DND-41 (cell line): Measurements from ENCODE around the gene OR10AG1.

ENCODE experiments used
- ATAC-seq: fragments of 200-7000 bp; cut with Tn5 transposase; 3 replicates; pipeline ENCODE4 v1.9.1; 2021; ENCODE audit warnings: low read depth; ENCODE audit not compliant: insufficient read depth
- DNase-seq: peaks from one replicate; pipeline ENCODE4 v3.0.0-alpha.2; 2020
- H2AFZ ChIP-seq: 2 replicates; pipeline ENCODE4 v1.6.0; 2012; ENCODE audit warnings: low read depth, low read length
- H3K27ac ChIP-seq: 2 replicates; pipeline ENCODE4 v1.5.1; 2012; ENCODE audit warnings: low read length, inconsistent platforms
- H3K27me3 ChIP-seq: fragments of 200-600 bp; sonication (generic); 2 replicates; pipeline ENCODE4 v1.6.0; 2012; ENCODE audit warnings: low read length, mild to moderate bottlenecking, inconsistent platforms; ENCODE audit not compliant: insufficient read depth, poor library complexity
- H3K36me3 ChIP-seq: 2 replicates; pipeline ENCODE4 v1.5.1; 2012; ENCODE audit warnings: low read length, inconsistent platforms; ENCODE audit not compliant: insufficient read depth
- H3K4me1 ChIP-seq: 2 replicates; pipeline ENCODE4 v1.5.1; 2012; ENCODE audit warnings: mild to moderate bottlenecking, low read length; ENCODE audit not compliant: insufficient read depth
- H3K4me2 ChIP-seq: 2 replicates; pipeline ENCODE4 v1.6.0; 2012; ENCODE audit warnings: mild to moderate bottlenecking, moderate library complexity, low read length, inconsistent platforms; ENCODE audit not compliant: insufficient read depth
- H3K4me3 ChIP-seq, 2 experiments: fragments of 200-600 bp in 1 of 2; shearing (Covaris generic) in 1 of 2; 2 replicates each; pipeline ENCODE4 v1.5.1; 2012 to 2016; ENCODE audit warnings: inconsistent platforms in 2 of 2, low read length in 2 of 2, mild to moderate bottlenecking in 2 of 2, low read depth in 1 of 2, moderate library complexity in 1 of 2
- H3K79me2 ChIP-seq: 2 replicates; pipeline ENCODE4 v1.6.0; 2012; ENCODE audit warnings: low read length, inconsistent platforms; ENCODE audit not compliant: insufficient read depth
- H3K9ac ChIP-seq: 2 replicates; pipeline ENCODE4 v1.6.0; 2012; ENCODE audit warnings: low read depth, mild to moderate bottlenecking, inconsistent platforms, low read length, moderate library complexity
- H3K9me3 ChIP-seq: 2 replicates; pipeline ENCODE4 v1.5.1; 2012; ENCODE audit warnings: low read length, moderate library complexity, mild to moderate bottlenecking, inconsistent platforms; ENCODE audit not compliant: insufficient read depth, severe bottlenecking
- H4K20me1 ChIP-seq: 2 replicates; pipeline ENCODE4 v1.6.0; 2012; ENCODE audit warnings: low read length; ENCODE audit not compliant: insufficient read depth
- CTCF ChIP-seq: IDR thresholded peaks from 2 replicates; pipeline ENCODE4 v1.5.1; 2012; ENCODE audit warnings: borderline replicate concordance, low read length, moderate library complexity, mild to moderate bottlenecking; ENCODE audit not compliant: poor library complexity, severe bottlenecking; ENCODE audit errors: extremely low read depth
- EZH2 ChIP-seq: IDR thresholded peaks from 3 replicates; pipeline ENCODE4 v1.6.1; 2012; ENCODE audit warnings: borderline replicate concordance, low read depth, mild to moderate bottlenecking, moderate library complexity, low read length, inconsistent platforms; ENCODE audit not compliant: severe bottlenecking

Gene OR10AG1

DNA sequence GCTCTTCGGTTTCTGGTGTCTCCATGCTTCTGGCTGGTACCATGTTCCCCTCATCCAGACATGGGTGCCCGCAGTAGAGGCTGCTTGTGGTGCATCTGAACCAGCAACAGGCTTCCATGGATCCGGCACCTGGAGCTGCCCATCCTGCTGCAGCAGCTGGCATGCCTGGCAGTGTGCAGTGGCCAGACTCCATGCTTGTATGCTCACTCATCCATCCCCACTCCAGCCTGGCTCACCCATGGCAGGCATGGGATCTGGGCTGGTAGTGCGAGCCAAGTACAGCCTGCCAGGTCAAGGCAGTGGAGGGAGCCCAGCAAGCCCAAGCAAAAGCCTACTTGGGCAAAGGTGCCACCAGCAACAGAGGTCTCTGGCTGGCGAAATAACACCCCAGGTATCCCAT lies 49.2 kb downstream of the OR10AG1 start:
- ATAC-seq = no peak
- no peak overlapping the region for H3K4me3 ChIP-seq
- DNase-seq = no peak
- H3K9me3 ChIP-seq = no peaks in the 10 kb centered on the region
- H3K27me3 ChIP-seq = no peaks in the 10 kb centered on the region
- TF ChIP-seq EZH2 = no peak
- TF ChIP-seq CTCF = no peak
- H3K79me2 ChIP-seq = no peaks in the 10 kb centered on the region
- no peaks in the 10 kb centered on the region for H4K20me1 ChIP-seq
- no peaks in the 10 kb centered on the region for H3K4me1 ChIP-seq
- no peak overlapping the region for H3K9ac ChIP-seq
- H3K36me3 ChIP-seq = no peaks in the 10 kb centered on the region
- H2AFZ ChIP-seq = no peak overlapping the region
- H3K27ac ChIP-seq = no peak overlapping the region
- no peak overlapping the region for H3K4me2 ChIP-seq
